MM.1S (cell line): ENCODE results near the gene TSC22D3.

Experiments
- DNase-seq: peaks from one replicate; pipeline ENCODE4 v3.0.0-alpha.2; 2015
- H2AFZ ChIP-seq: fragments of 300-600 bp; sonication (generic); 2 replicates; pipeline ENCODE4 v1.6.0; 2016; ENCODE audit warnings: antibody characterized with exemption, low read length
- H3F3A ChIP-seq: fragments of 300-600 bp; sonication (generic); 2 replicates; pipeline ENCODE4 v1.6.1; 2016; ENCODE audit warnings: mild to moderate bottlenecking, antibody characterized with exemption, low read length, moderate library complexity, mixed read lengths; ENCODE audit not compliant: insufficient read depth
- H3K27ac ChIP-seq: fragments of 300-600 bp; sonication (generic); 2 replicates; pipeline ENCODE4 v1.5.1; 2016; ENCODE audit warnings: mild to moderate bottlenecking, low read length
- H3K27me3 ChIP-seq: fragments of 300-600 bp; sonication (generic); replicated peaks from 2 replicates; pipeline ENCODE4 v1.6.0; 2016; ENCODE audit warnings: low read length; ENCODE audit not compliant: insufficient read depth
- H3K36me3 ChIP-seq: fragments of 300-600 bp; sonication (generic); replicated peaks from 2 replicates; pipeline ENCODE4 v1.6.1; 2016; ENCODE audit warnings: mild to moderate bottlenecking, low read length, mixed read lengths; ENCODE audit not compliant: insufficient read depth
- H3K4me1 ChIP-seq: fragments of 300-600 bp; sonication (generic); 2 replicates; pipeline ENCODE4 v1.6.1; 2016; ENCODE audit warnings: low read length, mixed read lengths
- H3K4me2 ChIP-seq: fragments of 300-600 bp; sonication (generic); 2 replicates; pipeline ENCODE4 v1.6.0; 2016; ENCODE audit warnings: low read depth, low read length
- H3K4me3 ChIP-seq: fragments of 300-600 bp; sonication (generic); 2 replicates; pipeline ENCODE4 v1.5.1; 2016; ENCODE audit warnings: low read length, mixed read lengths
- H3K79me2 ChIP-seq: fragments of 300-600 bp; sonication (generic); 2 replicates; pipeline ENCODE4 v1.6.1; 2016; ENCODE audit warnings: mixed run types, low read length, mixed read lengths
- H3K9ac ChIP-seq: fragments of 300-600 bp; sonication (generic); 2 replicates; pipeline ENCODE4 v1.6.1; 2016; ENCODE audit warnings: low read length, mixed read lengths
- H3K9me2 ChIP-seq: fragments of 300-600 bp; sonication (generic); replicated peaks from 2 replicates; pipeline ENCODE4 v1.6.1; 2016; ENCODE audit warnings: mild to moderate bottlenecking, low read length, mixed read lengths; ENCODE audit not compliant: insufficient read depth
- H3K9me3 ChIP-seq: fragments of 300-600 bp; sonication (generic); replicated peaks from 2 replicates; pipeline ENCODE4 v1.6.1; 2016; ENCODE audit warnings: mild to moderate bottlenecking, low read length, mixed read lengths; ENCODE audit not compliant: insufficient read depth
- H4K20me1 ChIP-seq: fragments of 300-600 bp; sonication (generic); 2 replicates; pipeline ENCODE4 v1.6.1; 2016; ENCODE audit warnings: mild to moderate bottlenecking, low read length, moderate library complexity, mixed read lengths; ENCODE audit not compliant: insufficient read depth
- EZH2 ChIP-seq: fragments of 300-600 bp; sonication (generic); optimal IDR thresholded peaks from 2 replicates; pipeline ENCODE3; 2017; ENCODE audit warnings: low read depth, mild to moderate bottlenecking, antibody characterized with exemption, low read length, mixed read lengths
- EZH2phosphoT487 ChIP-seq: fragments of 300-600 bp; sonication (generic); IDR thresholded peaks from 2 replicates; pipeline ENCODE4 v1.6.1; 2018; ENCODE audit warnings: antibody characterized with exemption, low read length
- TF ChIP-seq, protein P1 (sequence below): fragments of 300-600 bp; sonication (generic); IDR thresholded peaks from 2 replicates; pipeline ENCODE4 v1.5.1; 2016; ENCODE audit warnings: antibody characterized with exemption, low read length, mixed read lengths

Gene TSC22D3

DNA sequence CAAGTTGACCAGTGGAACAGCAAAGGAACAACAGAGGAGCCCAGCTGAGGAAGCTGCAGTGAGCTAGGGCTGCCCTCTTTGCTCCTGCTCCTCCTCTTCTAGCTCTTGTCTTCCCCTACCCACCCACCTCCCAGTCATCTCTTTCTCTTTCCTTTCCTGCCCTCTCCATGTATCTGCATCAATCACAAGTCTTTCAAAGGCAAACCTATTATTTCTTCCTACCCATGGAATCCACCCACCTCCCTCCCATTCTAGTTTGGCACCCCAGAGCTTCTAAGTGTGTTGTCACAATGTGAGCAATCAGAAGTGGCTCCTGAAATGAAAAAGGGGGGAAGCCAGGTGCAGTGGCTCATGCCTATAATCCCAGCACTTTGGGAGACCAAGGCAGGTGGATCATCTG lies 69.3 kb downstream of the TSC22D3 start:
- Histone ChIP-seq H3K4me2 (no peak overlapping the region), H3K27ac (no peak overlapping the region), H3K9me3 (no peaks in the 10 kb centered on the region), H3F3A (peaks cover 3% of the 10 kb centered on the region), H3K9me2 (no peaks in the 10 kb centered on the region), H3K4me1 (peaks cover 8% of the 10 kb centered on the region), H3K27me3 (no peaks in the 10 kb centered on the region), H3K79me2 (no peaks in the 10 kb centered on the region), H2AFZ (no peak overlapping the region), H3K9ac (no peak overlapping the region), H4K20me1 (no peaks in the 10 kb centered on the region), H3K36me3 (no peaks in the 10 kb centered on the region), H3K4me3 (no peak overlapping the region)
- TF ChIP-seq, protein P1, sequence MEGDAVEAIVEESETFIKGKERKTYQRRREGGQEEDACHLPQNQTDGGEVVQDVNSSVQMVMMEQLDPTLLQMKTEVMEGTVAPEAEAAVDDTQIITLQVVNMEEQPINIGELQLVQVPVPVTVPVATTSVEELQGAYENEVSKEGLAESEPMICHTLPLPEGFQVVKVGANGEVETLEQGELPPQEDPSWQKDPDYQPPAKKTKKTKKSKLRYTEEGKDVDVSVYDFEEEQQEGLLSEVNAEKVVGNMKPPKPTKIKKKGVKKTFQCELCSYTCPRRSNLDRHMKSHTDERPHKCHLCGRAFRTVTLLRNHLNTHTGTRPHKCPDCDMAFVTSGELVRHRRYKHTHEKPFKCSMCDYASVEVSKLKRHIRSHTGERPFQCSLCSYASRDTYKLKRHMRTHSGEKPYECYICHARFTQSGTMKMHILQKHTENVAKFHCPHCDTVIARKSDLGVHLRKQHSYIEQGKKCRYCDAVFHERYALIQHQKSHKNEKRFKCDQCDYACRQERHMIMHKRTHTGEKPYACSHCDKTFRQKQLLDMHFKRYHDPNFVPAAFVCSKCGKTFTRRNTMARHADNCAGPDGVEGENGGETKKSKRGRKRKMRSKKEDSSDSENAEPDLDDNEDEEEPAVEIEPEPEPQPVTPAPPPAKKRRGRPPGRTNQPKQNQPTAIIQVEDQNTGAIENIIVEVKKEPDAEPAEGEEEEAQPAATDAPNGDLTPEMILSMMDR = no peak
- TF ChIP-seq EZH2phosphoT487 = no peak
- TF ChIP-seq EZH2 = no peak
- DNase-seq = no peak

DNA sequence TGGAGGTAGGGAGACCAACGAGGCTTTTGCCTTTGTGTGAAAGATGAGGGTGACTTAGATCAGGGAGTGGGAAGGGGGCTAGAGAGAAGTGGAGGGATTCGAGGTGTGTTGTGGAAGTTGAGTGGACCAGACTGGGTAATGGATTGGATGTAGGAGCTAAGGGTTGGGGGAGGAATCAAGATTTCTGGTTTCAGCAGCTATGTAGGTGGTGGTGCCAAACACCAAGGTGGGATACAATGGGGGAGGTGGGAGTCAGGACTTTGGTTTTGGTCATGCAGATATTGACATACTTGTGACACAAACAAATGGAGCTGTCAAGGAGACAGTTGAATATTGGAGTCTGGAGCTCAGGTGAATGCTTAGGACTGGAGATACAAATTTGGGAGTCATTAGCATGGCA lies 71.0 kb downstream of the TSC22D3 start:
- H3K9ac ChIP-seq = no peak overlapping the region
- H3K9me2 ChIP-seq = no peaks in the 10 kb centered on the region
- no peaks in the 10 kb centered on the region for H3K9me3 ChIP-seq
- peaks cover 7% of the 10 kb centered on the region; the same call in 1 of the 2 replicates for H3K4me1 ChIP-seq
- no peak overlapping the region for H2AFZ ChIP-seq
- H3K4me3 ChIP-seq = no peak overlapping the region
- H3K36me3 ChIP-seq = no peaks in the 10 kb centered on the region
- H3K4me2 ChIP-seq = no peak overlapping the region
- no peak overlapping the region for H3K27ac ChIP-seq
- no peaks in the 10 kb centered on the region for H3K27me3 ChIP-seq
- H4K20me1 ChIP-seq = no peaks in the 10 kb centered on the region
- no peak for TF ChIP-seq EZH2phosphoT487
- TF ChIP-seq EZH2 = no peak
- no peaks in the 10 kb centered on the region for H3K79me2 ChIP-seq
- H3F3A ChIP-seq = no peaks in the 10 kb centered on the region
- no peak for DNase-seq

DNA sequence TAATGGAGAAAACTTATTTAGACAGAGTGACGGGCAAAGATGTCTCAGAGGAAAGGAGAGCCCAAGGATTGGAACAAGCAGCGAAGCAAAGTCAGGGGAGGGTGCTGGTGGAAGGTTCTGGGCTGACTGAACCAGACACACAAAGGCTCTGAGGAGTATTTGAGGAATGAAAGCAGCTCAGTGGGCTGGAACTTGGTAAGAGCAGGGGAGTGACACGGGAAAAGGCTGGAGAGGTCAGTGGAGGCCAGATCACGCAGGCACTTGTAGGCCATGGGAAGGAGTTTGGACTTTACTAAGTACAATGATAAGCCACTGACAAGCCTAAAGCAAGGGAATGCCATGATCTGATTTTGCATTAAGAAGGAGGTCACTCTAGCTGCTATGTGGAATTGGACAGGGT lies 71.4 kb downstream of the TSC22D3 start:
- Histone ChIP-seq H3K4me2 (no peak overlapping the region), H3K27me3 (no peaks in the 10 kb centered on the region), H4K20me1 (no peaks in the 10 kb centered on the region), H3K27ac (no peak overlapping the region), H3K9me3 (no peaks in the 10 kb centered on the region), H3K36me3 (no peaks in the 10 kb centered on the region), H3K9ac (no peak overlapping the region), H2AFZ (no peak overlapping the region), H3K4me1 (peaks cover 7% of the 10 kb centered on the region; the same call in 1 of the 2 replicates), H3K4me3 (no peak overlapping the region), H3K9me2 (no peaks in the 10 kb centered on the region), H3K79me2 (no peaks in the 10 kb centered on the region), H3F3A (no peaks in the 10 kb centered on the region)
- no peak for DNase-seq
- TF ChIP-seq EZH2phosphoT487 (no peak), EZH2 (no peak)
- TF ChIP-seq, protein P1 = no peak

DNA sequence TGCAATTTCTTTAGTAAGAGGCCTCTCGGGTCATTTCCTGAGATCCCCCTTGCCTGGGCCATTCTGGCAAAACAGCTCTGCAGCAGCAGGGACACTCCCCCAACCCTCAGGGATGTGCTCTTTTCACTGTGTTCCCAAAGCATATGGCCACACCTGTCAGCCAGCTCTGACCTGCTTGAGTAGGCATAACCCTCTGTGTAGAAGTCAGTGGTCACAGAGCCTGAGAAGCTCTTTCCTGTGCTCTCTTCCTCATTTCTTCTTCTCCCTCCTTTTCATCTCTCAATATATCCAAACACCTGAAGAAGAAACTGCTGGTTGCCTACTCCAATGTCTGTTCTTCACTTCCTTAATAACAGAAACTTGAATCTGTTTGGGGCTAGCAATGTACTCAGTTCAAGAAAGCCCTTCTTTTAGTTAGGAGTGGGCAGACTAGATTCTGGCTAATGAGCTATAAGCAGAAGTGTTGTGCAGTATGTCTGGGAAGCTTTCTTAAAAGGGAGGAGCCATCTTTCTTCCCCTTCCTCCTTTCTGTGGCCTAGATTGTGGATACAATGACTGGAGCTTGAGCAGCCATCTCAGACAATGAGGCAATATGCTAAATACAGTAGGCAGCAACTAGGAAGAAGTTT lies 74.0 kb downstream of the TSC22D3 start:
- H2AFZ ChIP-seq = no peak overlapping the region

More for the DNA sequence above, 74.0 kb downstream of the TSC22D3 start:
- Histone ChIP-seq H3K9me3 (no peaks in the 10 kb centered on the region), H3K4me3 (no peak overlapping the region), H3K4me1 (peaks cover 7% of the 10 kb centered on the region; the same call in 1 of the 2 replicates), H3K4me2 (no peak overlapping the region), H3K9ac (no peak overlapping the region), H3K9me2 (no peaks in the 10 kb centered on the region), H3K79me2 (no peaks in the 10 kb centered on the region), H3K27me3 (no peaks in the 10 kb centered on the region), H4K20me1 (no peaks in the 10 kb centered on the region), H3K27ac (no peak overlapping the region), H3F3A (no peaks in the 10 kb centered on the region), H3K36me3 (no peaks in the 10 kb centered on the region)
- DNase-seq = no peak
- TF ChIP-seq, protein P1 = no peak
- TF ChIP-seq EZH2phosphoT487 (no peak), EZH2 (no peak)
